K562 (cell line): ENCODE data around the gene TMEM205. TPM values are rescaled to one million over a fixed set of nuclear protein-coding genes. Genes with fewer than 3 reads are reported as not detected.

ENCODE experiments used
- ATAC-seq: fragments of 200-7000 bp; cut with Tn5 transposase; 3 replicates; pipeline ENCODE4 v1.9.1; 2020; ENCODE audit warnings: moderate library complexity
- BruUV-seq: library from RNA; stranded (reverse); fragments of 400-500 nt; replicated peaks from 2 replicates; lab custom pipeline; 2021; lab: Mats Ljungman, UMichigan
- CTCF ChIA-PET: fragments of 300-600 bp; formaldehyde crosslinking; extraction: SDS; loops from one replicate; lab custom pipeline; 2021; ENCODE audit warnings: low intra/inter-chr PET ratio; lab: Yijun Ruan, JAX
- POLR2A ChIA-PET: fragments of 300-600, 350-650 bp; sonication (Branson Sonifier 250); formaldehyde crosslinking; extraction: SDS; loops from one replicate; lab custom pipeline; 2021; ENCODE audit warnings: antibody characterized with exemption, inconsistent platforms; lab: Yijun Ruan, JAX
- DNase-seq, 4 experiments: peaks; one replicate each; pipeline versions ENCODE4 v3.0.0 to v3.0.0-alpha.2; 2011 to 2018; ENCODE audit warnings: low spot score in 3 of 4, mixed read lengths in 3 of 4; ENCODE audit errors: extremely low read depth in 1 of 4
- FAIRE-seq: peaks from 2 replicates; lab custom pipeline; 2011; peaks lifted over from hg19 to GRCh38; lab: Jason Lieb, UNC
- H2AFZ ChIP-seq: 2 replicates; pipeline ENCODE4 v1.6.0; 2011; ENCODE audit warnings: low read depth, low read length, control low read depth, inconsistent platforms
- H3K27ac ChIP-seq: fragments of 200-600 bp; 3 replicates; pipeline ENCODE4 v1.8.0; 2011; ENCODE audit warnings: low read depth, mild to moderate bottlenecking, control low read depth, inconsistent platforms, low read length, moderate library complexity, mixed read lengths; ENCODE audit errors: extremely low read depth
- H3K27me3 ChIP-seq, 2 experiments: fragments of 300-600 bp in 1 of 2; 2 replicates in 1 of 2; 3 replicates in 1 of 2; pipeline versions ENCODE4 v1.6.0 to v1.8.0; 2011; ENCODE audit warnings: inconsistent platforms in 2 of 2, low read length in 2 of 2, mild to moderate bottlenecking in 1 of 2, mixed read lengths in 1 of 2, moderate library complexity in 1 of 2; ENCODE audit not compliant: control insufficient read depth in 2 of 2, insufficient read depth in 2 of 2
- H3K36me3 ChIP-seq: fragments of 300-600 bp; 3 replicates; pipeline ENCODE4 v1.8.0; 2011; ENCODE audit warnings: mild to moderate bottlenecking, low read length, inconsistent platforms; ENCODE audit not compliant: control insufficient read depth, insufficient read depth
- H3K4me1 ChIP-seq, 2 experiments: fragments of 200-600 bp in 1 of 2; replicated peaks in 1 of 2; 2 replicates in 1 of 2; 3 replicates in 1 of 2; pipeline versions ENCODE4 v1.5.1 to v1.8.0; 2011; ENCODE audit warnings: inconsistent platforms in 2 of 2, low read length in 2 of 2, mild to moderate bottlenecking in 1 of 2, mixed read lengths in 1 of 2, moderate library complexity in 1 of 2; ENCODE audit not compliant: control insufficient read depth in 2 of 2, insufficient read depth in 2 of 2
- H3K4me2 ChIP-seq: 2 replicates; pipeline ENCODE4 v1.6.1; 2011; ENCODE audit warnings: low read length, control low read depth, inconsistent platforms, mixed read lengths; ENCODE audit not compliant: insufficient read depth
- H3K4me3 ChIP-seq: fragments of 200-600 bp; sonication (generic), shearing (Covaris generic); 2 replicates; pipeline ENCODE4 v1.5.1; 2016; ENCODE audit warnings: control low read depth, inconsistent platforms
- H3K79me2 ChIP-seq: fragments of 200-600 bp; 3 replicates; pipeline ENCODE4 v1.8.0; 2011; ENCODE audit warnings: low read length, inconsistent platforms; ENCODE audit not compliant: control insufficient read depth, insufficient read depth
- H3K9ac ChIP-seq, 2 experiments: 2 replicates each; pipeline versions ENCODE4 v1.6.0 to v1.6.1; 2011; ENCODE audit warnings: low read depth in 2 of 2, low read length in 2 of 2, control low read depth in 1 of 2, inconsistent platforms in 1 of 2, mild to moderate bottlenecking in 1 of 2, mixed read lengths in 1 of 2; ENCODE audit not compliant: insufficient read depth in 1 of 2
- H3K9me1 ChIP-seq: one replicate; pipeline ENCODE4 v1.6.0; 2011; ENCODE audit warnings: inconsistent platforms, mild to moderate bottlenecking, low read length, moderate library complexity; ENCODE audit not compliant: control insufficient read depth, insufficient read depth
- H3K9me3 ChIP-seq: replicated peaks from 2 replicates; pipeline ENCODE4 v1.5.1; 2011; ENCODE audit warnings: low read depth, low read length, inconsistent platforms; ENCODE audit not compliant: control insufficient read depth, insufficient read depth
- H4K20me1 ChIP-seq: replicated peaks from 2 replicates; pipeline ENCODE4 v1.6.1; 2011; ENCODE audit warnings: low read length, inconsistent platforms, mixed read lengths; ENCODE audit not compliant: control insufficient read depth, insufficient read depth
- ATF3 ChIP-seq, 2 experiments: fragments of 450-650 bp in 1 of 2; sonication (generic) in 1 of 2; formaldehyde crosslinking in 1 of 2; IDR thresholded peaks in 1 of 2; conservative IDR thresholded peaks in 1 of 2; 2 replicates each; pipeline versions ENCODE4 v1.6.1 to v1.8.1; 2016 to 2023; ENCODE audit warnings: mild to moderate bottlenecking in 2 of 2, moderate library complexity in 2 of 2, inconsistent platforms in 1 of 2, missing genetic modification reagents in 1 of 2
- ETS1 ChIP-seq: conservative IDR thresholded peaks from 2 replicates; pipeline ENCODE4 v1.6.1; 2011; ENCODE audit warnings: low read depth, mild to moderate bottlenecking, low read length; ENCODE audit not compliant: control insufficient read depth
- NFYB ChIP-seq: IDR thresholded peaks from 2 replicates; pipeline ENCODE4 v1.6.1; 2011; ENCODE audit warnings: mild to moderate bottlenecking, moderate library complexity; ENCODE audit not compliant: insufficient read length; ENCODE audit errors: extremely low read depth
- RBFOX2 ChIP-seq: fragments of 200-400 bp; formaldehyde crosslinking; IDR thresholded peaks from 2 replicates; pipeline ENCODE4 v1.6.1; 2017; ENCODE audit warnings: low read depth, mild to moderate bottlenecking, low read length, moderate library complexity
- RCOR1 ChIP-seq, 2 experiments: IDR thresholded peaks; 2 replicates each; pipeline ENCODE4 v1.6.1; 2012; ENCODE audit warnings: low read depth in 2 of 2, low read length in 2 of 2, borderline replicate concordance in 1 of 2, improper control_type of control experiment in 1 of 2
- THAP12 ChIP-seq: fragments of 250-450 bp; sonication (Bioruptor Pico); IDR thresholded peaks from 2 replicates; pipeline ENCODE4 v1.9.0; 2021; ENCODE audit warnings: mild to moderate bottlenecking, inconsistent platforms
- THAP7 ChIP-seq: fragments of 250-450 bp; sonication (Bioruptor Pico); IDR thresholded peaks from 2 replicates; pipeline ENCODE4 v1.5.0; 2021
- ZBTB33 ChIP-seq: sonication (generic); formaldehyde crosslinking; IDR thresholded peaks from 2 replicates; pipeline ENCODE4 v1.8.1; 2023; ENCODE audit warnings: mild to moderate bottlenecking, missing genetic modification reagents
- ZNF263 ChIP-seq: sonication (generic); formaldehyde crosslinking; IDR thresholded peaks from 2 replicates; pipeline ENCODE4 v1.8.0; 2022; ENCODE audit warnings: mild to moderate bottlenecking, missing genetic modification reagents, borderline replicate concordance
- WGBS: fragments of 100-300 bp; shearing (Covaris generic); methylation state at CpG from one replicate; pipeline ENCODE4 v1.1.6; 2016; ENCODE audit warnings: low coverage, mixed read lengths; ENCODE audit not compliant: insufficient coverage; ENCODE audit errors: missing lambda C conversion rate; 5-methylcytosine and 5-hydroxymethylcytosine counted together
- in situ Hi-C: fragments of 300-500 bp; cut with MboI; formaldehyde crosslinking; loops from 4 replicates; pipeline ENCODE4 v1.15.0; 2018; ENCODE audit warnings: inconsistent platforms, mixed read lengths
- intact Hi-C: fragments of 100-400 bp; cut with micrococcal nuclease; formaldehyde crosslinking; loops from 2 replicates; pipeline ENCODE4 v1.14.2; 2022
- polyA plus RNA-seq, 8 experiments: library from polyadenylated mRNA; depleted of rRNA in 4 of 8; stranded (reverse) in 5 of 8; unstranded in 3 of 8; fragments of >200 nt; fragmentation: Nextera tagmentation in 2 of 8; fragmentation: Illumina TruSeq in 1 of 8; extraction: Ambion mirVana in 2 of 8; extraction: Trizol in 1 of 8; gene quantifications; 2 replicates each; pipeline versions ENCODE4 v1.2.1 to v1.2.3, GENCODE V29; 2011 to 2014; ENCODE audit warnings: inconsistent platforms in 1 of 8, missing spikeins in 1 of 8
- total RNA-seq, 7 experiments: library from RNA; depleted of rRNA in 6 of 7; stranded (reverse); fragments of >200 nt in 6 of 7; fragmentation: Illumina TruSeq in 2 of 7; extraction: Trizol in 2 of 7; gene quantifications; 2 replicates each; pipeline versions ENCODE4 v1.2.1 to v1.2.3, GENCODE V29; 2011 to 2021; ENCODE audit warnings: low replicate concordance in 1 of 7

Gene TMEM205
- total and polyA plus RNA-seq, 9 of the 15 experiments (the other 6 are each of a cell fraction or from before 2014, with no cell fraction given) = 21.3 to 81.5 (median 44.1) TPM

- CTCF ChIA-PET = interaction anchor here (0.5 kb wide), 1 partner anchor 1413 kb away, joined by 4 read pairs; no protein-coding TSS in a partner anchor
- H3K79me2 ChIP-seq = peaks cover 16% of the 10 kb centered on the region; the same call in 2 of the 3 replicates
- no peak overlapping the region for H3K27ac ChIP-seq
- peaks cover 3% of the 10 kb centered on the region for H3K9me1 ChIP-seq
- no peak for TF ChIP-seq THAP7
- TF ChIP-seq ZBTB33 (CRISPR knock-in tag) = peak; percentile 97
- peak; percentile 41; the same call in 1 of the 2 replicates for TF ChIP-seq RBFOX2
- 0 out of 2 replicates have a peak, but pooled peaks have one; percentile 25 for TF ChIP-seq THAP12 (CRISPR knock-in tag)
- TF ChIP-seq ZNF263 = peak; percentile 51
- peak; percentile 21 for TF ChIP-seq NFYB
- peak; percentile 37; the same call in 1 of the 2 replicates for TF ChIP-seq ATF3 (IDR thresholded peaks at IDR 0.05)
- no peak for TF ChIP-seq ATF3 (CRISPR knock-in tag; conservative IDR thresholded peaks at IDR 0.05)
- 0 out of 2 replicates have a peak, but pooled peaks have one; percentile 26 for TF ChIP-seq ETS1
- no peak for TF ChIP-seq RCOR1 (IDR thresholded peaks at IDR 0.05; ENCODE audit: borderline replicate concordance in 1 of 2, low read depth in 2 of 2, low read length in 2 of 2)
- TF ChIP-seq, all 486 proteins: peak for 7
- WGBS = 97% methylated on average over 21 of the region's 54 CpGs
- no peaks in the 10 kb centered on the region; the same call in 1 of the 2 replicates for H4K20me1 ChIP-seq
- in situ Hi-C loops (no loop called here), intact Hi-C loops (loop anchor here (5.0 kb wide), 2 partner anchors 89 to 101 kb away; partner anchors contain the start of gene ELAVL3)
- H3K36me3 ChIP-seq = peaks cover 44% of the 10 kb centered on the region
- no TSS peak for BruUV-seq
- no peak overlapping the region for H2AFZ ChIP-seq
- H3K9ac ChIP-seq = no peak overlapping the region
- FAIRE-seq (no peak), ATAC-seq (no peak), DNase-seq (peak in 3 of 4 experiments; percentile 61 to 65 (median 61))
- H3K4me1 ChIP-seq = peaks cover 16 to 57% of the 10 kb centered on the region in 2 experiments
- H3K4me3 ChIP-seq = no peak overlapping the region
- POLR2A ChIA-PET = interaction anchor here (0.5 to 0.6 kb wide), 2 partner anchors 445 to 1114 kb away, joined by 3 to 4 read pairs; no protein-coding TSS in a partner anchor
- H3K9me3 ChIP-seq = no peaks in the 10 kb centered on the region
- H3K27me3 ChIP-seq = no peaks in the 10 kb centered on the region
- no peak overlapping the region for H3K4me2 ChIP-seq
Observed at GRCh38 chr19:11380653-11381537, 34.8 kb upstream of the TMEM205 start.
